H1 (cell line): Measurements from ENCODE around the gene KCNK4. TPM values are rescaled to one million over a fixed set of nuclear protein-coding genes. Genes with fewer than 3 reads are reported as not detected.

Experiments used
- CTCF ChIA-PET: fragments of 300-600 bp; sonication (Branson Sonifier 250); formaldehyde crosslinking; loops from one replicate; lab custom pipeline; 2021; ENCODE audit not compliant: partially characterized antibody; lab: Charles Lee
- POLR2A ChIA-PET: fragments of 300-600 bp; sonication (Branson Sonifier 250); formaldehyde crosslinking; loops from one replicate; lab custom pipeline; 2021; ENCODE audit warnings: inconsistent platforms; ENCODE audit not compliant: partially characterized antibody; lab: Charles Lee
- DNase-seq, 2 experiments: peaks; one replicate each; pipeline versions ENCODE4 v3.0.0 to v3.0.0-alpha.2; 2010 to 2022; ENCODE audit warnings: low spot score in 2 of 2, low read depth in 1 of 2, mixed read lengths in 1 of 2
- FAIRE-seq: peaks from 2 replicates; lab custom pipeline; 2011; peaks lifted over from hg19 to GRCh38; lab: Jason Lieb, UNC
- H2AFZ ChIP-seq: 2 replicates; pipeline ENCODE4 v1.8.1; 2012; ENCODE audit warnings: low read length, inconsistent platforms
- H2AK5ac ChIP-seq: 2 replicates; pipeline ENCODE4 v1.6.1; 2013; ENCODE audit warnings: low read depth, low read length
- H2BK120ac ChIP-seq: replicated peaks from 2 replicates; pipeline ENCODE3; 2013; ENCODE audit warnings: low read depth, low read length, inconsistent platforms
- H2BK12ac ChIP-seq: 2 replicates; pipeline ENCODE4 v1.6.1; 2013; ENCODE audit warnings: low read depth, low read length
- H2BK15ac ChIP-seq: 2 replicates; pipeline ENCODE4 v1.6.1; 2013; ENCODE audit warnings: low read length
- H2BK20ac ChIP-seq: 2 replicates; pipeline ENCODE4 v1.6.1; 2013; ENCODE audit warnings: low read length
- H2BK5ac ChIP-seq: 2 replicates; pipeline ENCODE4 v1.6.1; 2013; ENCODE audit warnings: low read depth, low read length
- H3K14ac ChIP-seq: 2 replicates; pipeline ENCODE4 v1.6.1; 2013; ENCODE audit warnings: inconsistent platforms; ENCODE audit not compliant: insufficient read length
- H3K18ac ChIP-seq: 2 replicates; pipeline ENCODE4 v1.6.1; 2013; ENCODE audit warnings: low read length; ENCODE audit errors: extremely low read depth
- H3K23ac ChIP-seq: 2 replicates; pipeline ENCODE4 v1.6.1; 2013; ENCODE audit warnings: inconsistent platforms; ENCODE audit not compliant: insufficient read length
- H3K23me2 ChIP-seq: 2 replicates; pipeline ENCODE4 v1.6.1; 2013; ENCODE audit warnings: low read depth, low read length
- H3K27ac ChIP-seq: 2 replicates; pipeline ENCODE4 v1.6.1; 2011; ENCODE audit warnings: low read depth, low read length, inconsistent platforms
- H3K27me3 ChIP-seq, 4 experiments: replicated peaks in 1 of 4; 1 replicate in 1 of 4; 2 replicates in 3 of 4; pipeline versions ENCODE4 v1.6.1 to v1.8.1; 2011 to 2013; ENCODE audit warnings: low read length in 3 of 4, mild to moderate bottlenecking in 3 of 4, inconsistent platforms in 2 of 4, mixed read lengths in 2 of 4, moderate library complexity in 1 of 4; ENCODE audit not compliant: control insufficient read depth in 3 of 4, insufficient read depth in 3 of 4; ENCODE audit errors: extremely low read depth in 1 of 4
- H3K36me3 ChIP-seq, 4 experiments: 2 replicates each; pipeline versions ENCODE4 v1.6.1 to v1.8.1; 2011 to 2013; ENCODE audit warnings: mild to moderate bottlenecking in 4 of 4, low read length in 3 of 4, moderate library complexity in 2 of 4, control low read depth in 1 of 4, inconsistent platforms in 1 of 4; ENCODE audit not compliant: insufficient read depth in 4 of 4, control insufficient read depth in 2 of 4
- H3K4ac ChIP-seq: replicated peaks from 2 replicates; pipeline ENCODE3; 2013; ENCODE audit warnings: low read length, low read depth, mixed read lengths, inconsistent platforms; ENCODE audit not compliant: insufficient read length
- H3K4me1 ChIP-seq, 4 experiments: replicated peaks in 1 of 4; 1 replicate in 1 of 4; 2 replicates in 3 of 4; pipeline versions ENCODE4 v1.6.1 to v1.8.1; 2011 to 2013; ENCODE audit warnings: low read length in 3 of 4, inconsistent platforms in 2 of 4, mixed read lengths in 1 of 4; ENCODE audit not compliant: insufficient read depth in 4 of 4, control insufficient read depth in 3 of 4
- H3K4me2 ChIP-seq, 2 experiments: 2 replicates each; pipeline versions ENCODE4 v1.6.1 to v1.8.1; 2011 to 2013; ENCODE audit warnings: low read depth in 2 of 2, low read length in 2 of 2, control low read depth in 1 of 2, inconsistent platforms in 1 of 2, mild to moderate bottlenecking in 1 of 2; ENCODE audit not compliant: insufficient read depth in 1 of 2
- H3K4me3 ChIP-seq, 4 experiments: fragments of 200-600, 300-600 bp in 1 of 4; sonication (generic), shearing (Covaris generic), sonication (Bioruptor Twin) in 1 of 4; 2 replicates each; pipeline versions ENCODE4 v1.5.1 to v1.8.1; 2011 to 2016; ENCODE audit warnings: low read length in 4 of 4, low read depth in 3 of 4, control low read depth in 2 of 4, inconsistent platforms in 2 of 4, mild to moderate bottlenecking in 2 of 4, mixed read lengths in 1 of 4, moderate library complexity in 1 of 4; ENCODE audit not compliant: insufficient read depth in 2 of 4; ENCODE audit errors: extremely low read depth in 1 of 4
- H3K56ac ChIP-seq: replicated peaks from 2 replicates; pipeline ENCODE3; 2013; ENCODE audit warnings: low read depth, mild to moderate bottlenecking, mixed read lengths, low read length, inconsistent platforms; ENCODE audit not compliant: insufficient read length
- H3K79me1 ChIP-seq: 2 replicates; pipeline ENCODE4 v1.6.1; 2013; ENCODE audit warnings: low read depth, low read length, control low read depth
- H3K79me2 ChIP-seq, 2 experiments: 2 replicates each; pipeline versions ENCODE4 v1.6.1 to v1.8.1; 2012 to 2013; ENCODE audit warnings: low read length in 2 of 2, mild to moderate bottlenecking in 2 of 2, inconsistent platforms in 1 of 2; ENCODE audit not compliant: insufficient read depth in 2 of 2, control insufficient read depth in 1 of 2
- H3K9ac ChIP-seq, 4 experiments: replicated peaks in 1 of 4; 1 replicate in 1 of 4; 2 replicates in 3 of 4; pipeline versions ENCODE4 v1.6.1 to v1.8.1; 2011 to 2013; ENCODE audit warnings: low read depth in 3 of 4, low read length in 3 of 4, control low read depth in 2 of 4, mild to moderate bottlenecking in 2 of 4, moderate library complexity in 2 of 4, inconsistent platforms in 1 of 4; ENCODE audit errors: extremely low read depth in 1 of 4
- H3K9me3 ChIP-seq, 2 experiments: 2 replicates each; pipeline versions ENCODE4 v1.6.1 to v1.8.1; 2012 to 2013; ENCODE audit warnings: mild to moderate bottlenecking in 2 of 2, moderate library complexity in 2 of 2, control low read depth in 1 of 2, inconsistent platforms in 1 of 2, low read depth in 1 of 2, low read length in 1 of 2, mixed read lengths in 1 of 2; ENCODE audit not compliant: insufficient read depth in 2 of 2
- H4K20me1 ChIP-seq, 2 experiments: replicated peaks in 1 of 2; 2 replicates each; pipeline versions ENCODE3 to v1.8.1; 2011 to 2013; ENCODE audit warnings: inconsistent platforms in 2 of 2, low read length in 2 of 2, mild to moderate bottlenecking in 1 of 2; ENCODE audit not compliant: insufficient read depth in 2 of 2, control insufficient read depth in 1 of 2
- H4K5ac ChIP-seq: 2 replicates; pipeline ENCODE4 v1.6.1; 2013; ENCODE audit warnings: low read length, low read depth, mixed read lengths, inconsistent platforms; ENCODE audit not compliant: insufficient read length
- H4K8ac ChIP-seq: 2 replicates; pipeline ENCODE4 v1.8.0; 2013; ENCODE audit warnings: mild to moderate bottlenecking, moderate library complexity, low read length, inconsistent platforms; ENCODE audit not compliant: insufficient read depth; ENCODE audit errors: extremely low read depth
- H4K91ac ChIP-seq: replicated peaks from 2 replicates; pipeline ENCODE3; 2013; ENCODE audit warnings: low read length, mixed read lengths, inconsistent platforms; ENCODE audit not compliant: insufficient read length
- CHD2 ChIP-seq: IDR thresholded peaks from 2 replicates; pipeline ENCODE4 v1.6.1; 2012; ENCODE audit warnings: low read length, improper control_type of control experiment
- CTBP2 ChIP-seq: IDR thresholded peaks from 2 replicates; pipeline ENCODE4 v1.7.0; 2011; ENCODE audit warnings: borderline replicate concordance, mild to moderate bottlenecking, moderate library complexity, mixed read lengths, low read length; ENCODE audit not compliant: insufficient read depth, insufficient read length
- EZH2 ChIP-seq: fragments of 200-600 bp; sonication (generic); IDR thresholded peaks from 2 replicates; pipeline ENCODE4 v1.7.1; 2012; ENCODE audit warnings: low read depth, mild to moderate bottlenecking, moderate library complexity, low read length, inconsistent platforms; ENCODE audit not compliant: severe bottlenecking
- KDM4A ChIP-seq: IDR thresholded peaks from one replicate; pipeline ENCODE4 v1.7.1; 2012; ENCODE audit warnings: low read depth, mild to moderate bottlenecking, moderate library complexity, low read length, inconsistent platforms; ENCODE audit not compliant: severe bottlenecking
- RFX5 ChIP-seq: IDR thresholded peaks from 2 replicates; pipeline ENCODE4 v1.6.1; 2011; ENCODE audit warnings: low read depth, low read length, improper control_type of control experiment, borderline replicate concordance
- TAF1 ChIP-seq: IDR thresholded peaks from 2 replicates; pipeline ENCODE4 v1.6.1; 2011; ENCODE audit warnings: mild to moderate bottlenecking, low read depth, low read length
- YY1 ChIP-seq: IDR thresholded peaks from 2 replicates; pipeline ENCODE4 v1.6.1; 2011; ENCODE audit warnings: low read depth, mild to moderate bottlenecking, low read length
- WGBS, 2 experiments: shearing (Covaris generic) in 1 of 2; methylation state at CpG; one replicate each; pipeline versions ENCODE4 v1.1.6 to v1.1.7; 2013 to 2015; ENCODE audit warnings: low lambda C conversion rate in 2 of 2, mixed read lengths in 2 of 2, inconsistent platforms in 1 of 2, low coverage in 1 of 2, missing lambda C conversion rate in 1 of 2; ENCODE audit not compliant: insufficient replicate concordance in 2 of 2, insufficient coverage in 1 of 2, insufficient read length in 1 of 2; ENCODE audit errors: extremely low coverage in 1 of 2, missing lambda C conversion rate in 1 of 2; 5-methylcytosine and 5-hydroxymethylcytosine counted together
- polyA plus RNA-seq, 7 experiments: library from polyadenylated mRNA; depleted of rRNA in 3 of 7; stranded (reverse) in 5 of 7; unstranded in 2 of 7; fragments of >200 nt in 5 of 7; fragments of 200-250 nt in 2 of 7; gene quantifications; 1 replicate in 5 of 7; 2 replicates in 1 of 7; 4 replicates in 1 of 7; pipeline versions ENCODE4 v1.2.1 to v1.2.3, GENCODE V29; 2011 to 2013; ENCODE audit warnings: missing spikeins in 2 of 7, mixed read lengths in 2 of 7
- total RNA-seq: library from RNA; stranded (reverse); fragmentation: NEBNext Ultra II Directional; extraction: Animal tissue kit (Norgen Biotek cat#: 25700); gene quantifications from 2 replicates; pipeline ENCODE4 v1.2.1, GENCODE V29; 2021

Gene KCNK4
- total and polyA plus RNA-seq, 2 of the 8 experiments (the other 6 are each of a cell fraction or from before 2014, with no cell fraction given), result 0.19 TPM; not detected in 1

- TF ChIP-seq TAF1 (no peak), CHD2 (no peak), YY1 (no peak), RFX5 (no peak), CTBP2 (no peak), EZH2 (no peak), KDM4A (no peak)
- Histone ChIP-seq H2BK12ac (0 out of 2 replicates have a peak overlapping the region, but pooled peaks have one; percentile 23), H3K36me3 (peaks cover 0 to 9% (median 0%) of the 10 kb centered on the region in 4 experiments; a peak in 1 of 8 replicates), H3K23me2 (peaks cover 8% of the 10 kb centered on the region; the same call in 1 of the 2 replicates), H3K27me3 (peaks cover 51 to 66% (median 64%) of the 10 kb centered on the region in 4 experiments), H4K5ac (no peak overlapping the region), H3K56ac (no peak overlapping the region), H3K4ac (no peak overlapping the region), H4K20me1 (peaks cover 5 to 22% of the 10 kb centered on the region in 2 experiments), H4K8ac (no peak overlapping the region; the same call in 1 of the 2 replicates), H3K27ac (no peak overlapping the region), H3K23ac (no peak overlapping the region), H4K91ac (no peak overlapping the region), H2BK5ac (no peak overlapping the region), H2AK5ac (no peak overlapping the region), H3K14ac (no peak overlapping the region), H2BK15ac (no peak overlapping the region), H3K18ac (no peak overlapping the region), H3K4me1 (peaks cover 0 to 9% (median 5%) of the 10 kb centered on the region in 4 experiments; a peak in 5 of 7 replicates), H3K79me1 (no peaks in the 10 kb centered on the region), H2BK120ac (no peak overlapping the region), H2AFZ (no peak overlapping the region), H3K9me3 (no peaks in the 10 kb centered on the region), H3K4me3 (peak overlapping the region; percentile 21 to 64 (median 34)), H3K79me2 (no peaks in the 10 kb centered on the region), H2BK20ac (no peak overlapping the region), H3K4me2 (peak overlapping the region; percentile 20 to 88; a peak in 3 of 4 replicates), H3K9ac (no peak overlapping the region)
- POLR2A ChIA-PET, result interaction anchor here (1.0 to 2.8 kb wide), 7 partner anchors 12 to 105 kb away, joined by 3 to 10 read pairs (median 3); partner anchors contain the start of gene STIP1
- DNase-seq (no peak), FAIRE-seq (no peak)
- CTCF ChIA-PET, result interaction anchor here (0.6 to 11.4 kb wide), 10 partner anchors 12 to 484 kb away, joined by 3 to 134 read pairs (median 3); partner anchors contain the start of genes CATSPERZ, ESRRA, NUDT22 and TRPT1
- WGBS, 2 experiments, result 66% methylated on average over 6 of the region's 10 CpGs; no CpG with 5 or more reads in 1 of the 2 experiments
Measured at GRCh38 chr11:64290352-64291261, 495 bp upstream of the KCNK4 start.
